HFF-Myc (cell line): ENCODE data around the gene CYS1.
A peak's percentile ranks its signal among the peaks of the same experiment; 100 is the strongest.

ENCODE experiments used
- DNase-seq: peaks from one replicate; pipeline ENCODE4 v3.0.0-alpha.2; 2011; ENCODE audit warnings: low read depth; ENCODE audit errors: extremely low read depth
- H3K4me3 ChIP-seq: replicated peaks from 2 replicates; pipeline ENCODE4 v1.5.1; 2011; ENCODE audit warnings: low read depth, mild to moderate bottlenecking, control low read depth, low read length
- TF ChIP-seq, protein P1 (sequence below): IDR thresholded peaks from 2 replicates; pipeline ENCODE4 v1.5.1; 2012; ENCODE audit warnings: mild to moderate bottlenecking, low read depth, low read length, control low read depth; ENCODE audit errors: missing control alignments

Gene CYS1

DNA sequence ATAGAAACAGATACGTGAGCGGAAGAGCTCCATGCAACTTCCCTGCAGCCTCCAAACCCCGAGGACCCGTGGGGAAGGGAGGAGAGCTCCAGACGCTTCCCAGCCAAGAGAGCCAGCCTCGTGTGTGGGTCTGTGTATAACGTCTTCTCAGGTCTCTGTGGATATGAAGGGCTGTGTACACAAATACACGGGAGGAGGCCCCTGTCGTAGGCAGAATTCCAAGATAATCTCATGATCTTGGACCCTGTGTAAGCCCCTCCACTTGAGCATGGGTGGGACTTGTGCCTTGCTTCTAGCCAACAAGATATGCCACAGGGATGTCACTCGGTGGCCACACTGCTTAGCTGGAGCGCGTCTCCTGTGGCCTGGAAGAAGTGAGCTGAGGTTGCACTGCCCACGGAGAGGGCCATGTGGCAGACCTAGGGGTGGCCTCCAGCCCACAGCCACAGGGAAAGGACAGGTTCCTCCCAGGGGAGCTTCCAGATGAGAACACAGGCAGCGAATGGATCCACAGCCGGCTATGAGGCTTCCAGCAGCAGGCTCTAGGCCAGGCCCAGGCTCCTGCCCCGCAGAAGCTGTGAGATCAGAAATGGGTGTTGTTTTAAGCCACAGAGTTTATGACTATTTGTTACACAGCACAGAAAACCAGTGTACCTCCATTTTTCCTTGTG lies 52.4 kb downstream of the CYS1 start:
- no peak overlapping the region for H3K4me3 ChIP-seq
- TF ChIP-seq, protein P1, sequence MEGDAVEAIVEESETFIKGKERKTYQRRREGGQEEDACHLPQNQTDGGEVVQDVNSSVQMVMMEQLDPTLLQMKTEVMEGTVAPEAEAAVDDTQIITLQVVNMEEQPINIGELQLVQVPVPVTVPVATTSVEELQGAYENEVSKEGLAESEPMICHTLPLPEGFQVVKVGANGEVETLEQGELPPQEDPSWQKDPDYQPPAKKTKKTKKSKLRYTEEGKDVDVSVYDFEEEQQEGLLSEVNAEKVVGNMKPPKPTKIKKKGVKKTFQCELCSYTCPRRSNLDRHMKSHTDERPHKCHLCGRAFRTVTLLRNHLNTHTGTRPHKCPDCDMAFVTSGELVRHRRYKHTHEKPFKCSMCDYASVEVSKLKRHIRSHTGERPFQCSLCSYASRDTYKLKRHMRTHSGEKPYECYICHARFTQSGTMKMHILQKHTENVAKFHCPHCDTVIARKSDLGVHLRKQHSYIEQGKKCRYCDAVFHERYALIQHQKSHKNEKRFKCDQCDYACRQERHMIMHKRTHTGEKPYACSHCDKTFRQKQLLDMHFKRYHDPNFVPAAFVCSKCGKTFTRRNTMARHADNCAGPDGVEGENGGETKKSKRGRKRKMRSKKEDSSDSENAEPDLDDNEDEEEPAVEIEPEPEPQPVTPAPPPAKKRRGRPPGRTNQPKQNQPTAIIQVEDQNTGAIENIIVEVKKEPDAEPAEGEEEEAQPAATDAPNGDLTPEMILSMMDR = no peak
- DNase-seq = no peak

DNA sequence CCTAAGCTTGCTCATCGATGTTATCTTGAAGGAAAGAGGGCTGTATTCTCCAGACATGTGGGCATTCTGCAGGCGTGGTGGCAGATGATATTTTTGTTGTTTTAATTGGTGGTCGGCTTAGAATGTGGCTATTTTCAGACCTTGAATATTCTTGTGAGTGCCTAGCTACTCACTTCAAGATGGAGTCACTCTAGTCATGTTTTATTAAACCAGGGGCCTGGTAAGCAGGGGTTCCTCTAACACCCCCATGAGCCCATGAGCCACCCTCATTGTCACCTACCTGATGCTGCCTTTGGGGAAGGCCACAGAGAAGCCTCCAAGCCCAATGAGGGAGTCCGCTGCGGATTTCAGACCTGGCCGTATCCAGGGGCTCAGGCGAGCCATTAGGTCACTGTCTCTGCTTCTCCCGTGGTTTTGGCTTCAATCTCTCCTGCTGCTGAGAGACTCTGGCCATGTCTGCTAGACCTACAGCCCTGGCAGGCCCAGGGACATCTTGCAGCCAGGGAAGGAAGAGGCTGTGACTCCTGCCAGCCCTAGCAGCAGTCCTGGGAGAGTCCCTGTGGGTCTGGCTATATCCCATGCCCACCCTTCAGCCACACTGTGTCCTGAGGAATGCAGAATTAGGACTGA lies 53.2 kb downstream of the CYS1 start:
- no peak overlapping the region for H3K4me3 ChIP-seq
- DNase-seq = no peak
- TF ChIP-seq, protein P1 = no peak

DNA sequence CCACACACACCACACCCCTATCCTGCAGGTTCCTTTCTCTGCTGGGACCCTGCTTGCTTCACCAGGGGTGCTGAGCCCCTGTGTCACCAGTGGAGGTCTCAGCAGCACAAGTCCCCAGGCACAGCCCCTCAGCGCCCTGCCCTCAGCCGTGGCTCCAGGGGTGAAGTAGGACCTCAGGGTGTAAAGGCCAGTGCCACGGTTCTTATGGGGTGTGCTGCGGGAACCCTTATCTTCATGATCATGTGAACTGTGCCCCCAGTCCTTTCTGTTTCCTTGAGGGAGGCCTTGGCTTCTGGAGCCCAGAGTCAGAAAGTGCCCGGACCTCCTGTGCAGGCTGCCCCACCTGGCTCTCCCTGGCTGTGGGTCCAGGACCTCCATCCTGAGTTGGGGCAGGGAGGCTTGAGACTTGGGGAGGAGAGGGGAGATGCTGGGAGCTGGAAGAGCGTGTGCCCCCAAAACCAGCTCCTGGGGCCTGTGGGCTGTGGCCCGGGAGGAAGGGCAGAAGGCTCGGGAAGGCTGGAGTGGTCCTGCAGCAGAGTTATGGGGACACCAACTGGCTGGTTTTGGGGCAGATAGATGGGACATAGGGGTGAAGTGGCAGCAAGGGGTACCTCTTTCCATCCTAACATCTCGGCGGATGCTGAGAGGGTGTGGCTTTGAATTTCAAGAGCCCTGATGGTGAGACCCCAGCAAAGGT lies 57.1 kb downstream of the CYS1 start:
- no peak overlapping the region for H3K4me3 ChIP-seq
- TF ChIP-seq, protein P1 = peak; percentile 13
- no peak for DNase-seq

DNA sequence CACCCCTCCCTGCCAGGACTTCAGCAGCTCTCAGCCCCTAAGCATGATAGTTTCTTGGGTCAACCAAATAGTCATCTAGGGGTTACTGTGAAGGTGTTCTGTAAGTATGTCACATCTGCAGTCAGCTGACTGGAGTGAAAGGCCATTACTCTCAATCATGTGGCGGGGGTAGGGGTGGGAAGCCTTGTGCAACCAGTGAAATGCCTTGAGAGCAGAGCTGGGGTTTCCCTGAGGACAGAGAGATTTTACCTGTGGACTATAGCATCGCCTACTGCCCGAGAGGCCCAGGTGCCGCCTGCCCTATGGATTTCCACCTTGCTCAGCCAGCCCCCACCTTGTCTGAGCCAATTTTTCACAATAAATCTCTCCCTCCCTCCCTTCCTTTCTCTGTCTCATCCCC lies 57.8 kb downstream of the CYS1 start:
- H3K4me3 ChIP-seq = no peak overlapping the region
- DNase-seq = no peak
- TF ChIP-seq, protein P1 = no peak

DNA sequence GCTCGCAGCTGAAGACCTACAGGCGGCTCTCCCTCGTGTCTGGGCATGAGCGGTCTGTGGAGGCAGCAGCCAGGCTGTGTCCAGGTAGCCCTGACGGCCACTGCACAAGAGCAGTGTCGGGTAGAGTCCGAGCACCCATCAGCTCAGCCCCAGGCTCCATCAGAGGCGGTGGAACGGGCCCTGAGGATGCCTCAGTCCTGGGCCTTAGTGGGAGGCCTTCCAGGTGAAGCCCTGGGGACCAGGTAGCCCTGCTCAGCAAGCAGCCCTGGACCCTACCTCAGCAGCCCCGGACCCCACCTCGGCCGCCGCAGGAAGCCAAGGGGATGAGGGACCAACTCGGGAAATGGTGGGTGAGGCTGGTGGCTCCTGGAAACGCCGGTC lies 58.2 kb downstream of the CYS1 start:
- H3K4me3 ChIP-seq = no peak overlapping the region
- DNase-seq = no peak
- TF ChIP-seq, protein P1 = no peak

DNA sequence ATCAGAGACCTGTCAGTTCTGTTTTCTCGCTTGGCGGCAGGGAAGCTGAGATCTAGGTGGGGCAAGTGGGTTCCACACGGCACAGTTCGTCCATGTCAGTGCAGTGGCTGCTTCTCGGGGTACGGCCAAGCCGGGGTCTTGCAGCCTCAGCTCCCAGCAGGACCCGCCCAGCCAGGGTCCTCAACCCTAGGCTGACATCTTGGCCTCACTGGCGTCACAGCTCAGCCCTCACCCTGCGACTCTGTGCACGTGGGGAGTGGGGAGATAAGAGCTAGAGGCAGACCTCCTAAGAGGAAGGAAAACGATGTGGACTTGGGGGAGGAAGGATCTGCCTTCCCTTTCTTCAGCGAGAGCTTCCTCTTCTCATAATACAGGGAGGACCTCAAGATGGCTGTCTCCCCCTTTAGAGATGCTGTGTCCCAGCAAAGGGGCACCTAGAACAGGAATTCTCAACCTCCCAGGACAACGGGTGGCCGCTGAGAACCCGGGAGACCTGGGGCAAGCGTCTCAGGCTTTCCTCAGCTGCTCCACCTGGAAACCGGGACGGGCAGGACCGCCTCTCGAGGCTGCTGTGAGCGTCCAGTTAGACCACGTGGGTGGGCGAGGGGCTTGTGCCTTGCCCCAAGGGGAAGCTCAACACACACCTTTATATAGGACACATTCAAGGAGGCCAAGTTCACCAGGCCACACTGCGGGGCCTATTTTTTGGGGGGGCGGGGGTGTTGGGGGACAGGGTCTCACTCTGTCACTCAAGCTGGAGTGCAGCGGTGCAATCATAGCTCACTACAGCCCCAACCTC lies 60.4 kb downstream of the CYS1 start:
- no peak for DNase-seq
- TF ChIP-seq, protein P1 = no peak
- no peak overlapping the region for H3K4me3 ChIP-seq
